Effector memory CD4-positive, alpha-beta T cell (primary cell): Measurements from ENCODE around the gene NCS1.

Source experiments
- DNase-seq, 3 donors: peaks; one replicate each; pipeline ENCODE4 v3.0.0-alpha.2; 2020
- H3K27ac ChIP-seq: 2 replicates; pipeline ENCODE4 v1.7.0; 2013; ENCODE audit warnings: mild to moderate bottlenecking, low read length, moderate library complexity; ENCODE audit not compliant: insufficient read depth, poor library complexity, severe bottlenecking
- H3K27me3 ChIP-seq: replicated peaks from 2 replicates; pipeline ENCODE4 v1.7.0; 2013; ENCODE audit warnings: mild to moderate bottlenecking, low read length; ENCODE audit not compliant: insufficient read depth, control insufficient read depth, poor library complexity, severe bottlenecking
- H3K36me3 ChIP-seq: 2 replicates; pipeline ENCODE4 v1.7.0; 2013; ENCODE audit warnings: mild to moderate bottlenecking, low read length, moderate library complexity; ENCODE audit not compliant: control insufficient read depth, insufficient read depth
- H3K4me1 ChIP-seq: 2 replicates; pipeline ENCODE4 v1.7.0; 2013; ENCODE audit warnings: low read length, mild to moderate bottlenecking; ENCODE audit not compliant: control insufficient read depth, insufficient read depth, poor library complexity, severe bottlenecking
- H3K4me3 ChIP-seq: 2 replicates; pipeline ENCODE4 v1.7.0; 2013; ENCODE audit warnings: low read length, low read depth, mild to moderate bottlenecking; ENCODE audit not compliant: insufficient read depth, poor library complexity, severe bottlenecking
- H3K9me3 ChIP-seq: 2 replicates; pipeline ENCODE4 v1.7.0; 2013; ENCODE audit warnings: mild to moderate bottlenecking, low read length, moderate library complexity; ENCODE audit not compliant: control insufficient read depth

Gene NCS1

DNA sequence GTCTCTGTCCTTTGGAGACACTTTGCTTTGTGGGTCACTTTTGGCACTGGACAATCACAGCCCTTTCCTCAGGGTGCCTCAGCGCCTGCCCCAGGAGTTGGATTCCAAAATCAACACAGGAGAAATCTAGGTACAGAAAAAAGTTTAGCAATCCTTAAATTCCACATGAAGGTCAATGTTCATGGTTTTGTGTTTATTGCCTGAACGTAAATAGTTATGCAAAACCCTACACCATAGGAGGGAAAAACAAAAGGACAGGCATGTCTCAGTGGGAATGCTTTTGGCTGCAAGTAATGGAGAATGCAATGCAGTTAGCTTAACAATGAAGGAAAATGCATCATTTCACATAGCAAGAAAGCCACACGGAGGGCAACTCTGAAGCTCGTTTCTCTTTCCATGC is 86.8 kb downstream of the NCS1 start:
- no peak overlapping the region for H3K27ac ChIP-seq
- peaks cover 7% of the 10 kb centered on the region for H3K27me3 ChIP-seq
- H3K36me3 ChIP-seq, result no peaks in the 10 kb centered on the region
- DNase-seq, result no peak
- no peaks in the 10 kb centered on the region for H3K4me1 ChIP-seq
- H3K4me3 ChIP-seq, result no peak overlapping the region
- H3K9me3 ChIP-seq, result no peaks in the 10 kb centered on the region

- Histone ChIP-seq H3K36me3 (no peaks in the 10 kb centered on the region), H3K27ac (no peak overlapping the region), H3K4me1 (peaks cover 8% of the 10 kb centered on the region), H3K4me3 (no peak overlapping the region), H3K9me3 (no peaks in the 10 kb centered on the region), H3K27me3 (peaks cover 19% of the 10 kb centered on the region)
- no peak for DNase-seq
These were observed 88.9 kb downstream of the NCS1 start for GRCh38 chr9:130260816-130261765.

- Histone ChIP-seq H3K4me3 (no peak overlapping the region), H3K4me1 (peaks cover 8% of the 10 kb centered on the region), H3K27me3 (peaks cover 30% of the 10 kb centered on the region), H3K9me3 (no peaks in the 10 kb centered on the region), H3K36me3 (no peaks in the 10 kb centered on the region), H3K27ac (no peak overlapping the region)
- DNase-seq, result no peak
These were observed 90.0 kb downstream of the NCS1 start for GRCh38 chr9:130262061-130262745.

- Histone ChIP-seq H3K27ac (no peak overlapping the region), H3K27me3 (peaks cover 35% of the 10 kb centered on the region), H3K9me3 (no peaks in the 10 kb centered on the region), H3K4me1 (peaks cover 8% of the 10 kb centered on the region), H3K4me3 (no peak overlapping the region), H3K36me3 (no peaks in the 10 kb centered on the region)
- no peak for DNase-seq
These were observed 90.6 kb downstream of the NCS1 start for GRCh38 chr9:130262771-130263170.

GRCh38 chr9:130263601-130264413 is 91.6 kb downstream of the NCS1 start:
- Histone ChIP-seq H3K4me1 (peaks cover 8% of the 10 kb centered on the region), H3K4me3 (no peak overlapping the region), H3K9me3 (no peaks in the 10 kb centered on the region), H3K27me3 (peaks cover 45% of the 10 kb centered on the region), H3K36me3 (no peaks in the 10 kb centered on the region), H3K27ac (no peak overlapping the region)
- DNase-seq, result no peak

- Histone ChIP-seq H3K36me3 (no peaks in the 10 kb centered on the region), H3K27ac (no peak overlapping the region), H3K27me3 (peaks cover 45% of the 10 kb centered on the region), H3K9me3 (no peaks in the 10 kb centered on the region), H3K4me1 (peaks cover 8% of the 10 kb centered on the region), H3K4me3 (no peak overlapping the region)
- DNase-seq, result no peak
These were observed 92.5 kb downstream of the NCS1 start for GRCh38 chr9:130264414-130265350.

DNA sequence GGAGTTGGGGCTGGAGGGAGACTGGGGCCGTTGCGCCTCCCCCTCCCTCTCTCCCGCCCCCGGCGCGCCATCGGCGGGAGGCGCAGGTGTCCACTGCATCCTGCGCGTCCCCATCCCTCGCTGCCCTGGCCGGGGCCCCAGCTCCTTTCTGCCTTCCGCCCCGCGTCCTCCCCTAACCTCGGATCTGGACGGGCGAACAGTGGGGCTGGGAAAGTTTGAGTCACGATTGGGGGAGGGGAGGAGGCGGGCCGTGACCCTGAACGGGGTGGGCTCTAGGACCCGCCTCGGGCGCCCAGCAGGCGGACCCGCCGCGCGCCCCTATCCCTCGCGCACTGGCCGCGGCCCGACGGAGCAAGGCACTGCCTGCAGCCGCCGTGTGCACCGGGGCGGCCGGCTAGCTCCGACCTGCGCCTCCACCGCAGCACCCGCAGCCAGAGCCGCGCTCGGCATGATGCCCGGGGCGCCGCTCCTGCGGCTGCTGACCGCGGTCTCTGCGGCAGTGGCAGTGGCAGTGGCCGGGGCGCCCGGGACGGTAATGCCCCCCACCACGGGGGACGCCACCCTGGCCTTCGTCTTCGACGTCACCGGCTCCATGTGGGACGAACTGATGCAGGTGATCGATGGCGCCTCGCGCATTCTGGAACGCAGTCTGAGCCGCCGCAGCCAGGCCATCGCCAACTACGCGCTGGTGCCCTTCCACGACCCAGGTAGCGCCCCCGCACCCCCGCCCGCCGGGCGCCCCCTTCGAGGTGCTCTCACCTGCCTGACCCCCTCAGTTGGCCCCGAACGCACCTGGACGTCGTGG is 93.4 kb downstream of the NCS1 start, which contains the start of gene HMCN2:
Gene HMCN2 (plus strand): TSS at position 330 of the 805 bp plus-strand sequence. CDS start 119 bp downstream, at position 449.
- DNase-seq, result no peak
- Histone ChIP-seq H3K27me3 (peaks cover 45% of the 10 kb centered on the region), H3K27ac (no peak within 1 kb of the TSS)

GRCh38 chr9:130266236-130267098 is 94.3 kb downstream of the NCS1 start:
- no peak for DNase-seq
- no peaks in the 10 kb centered on the region for H3K9me3 ChIP-seq
- peaks cover 45% of the 10 kb centered on the region for H3K27me3 ChIP-seq
- H3K4me3 ChIP-seq, result no peak overlapping the region
- no peaks in the 10 kb centered on the region for H3K36me3 ChIP-seq
- no peak overlapping the region for H3K27ac ChIP-seq
- peaks cover 8% of the 10 kb centered on the region for H3K4me1 ChIP-seq

More for the DNA sequence above, 93.4 kb downstream of the NCS1 start, which contains the start of gene HMCN2:
- Histone ChIP-seq H3K4me3 (no peak within 1 kb of the TSS), H3K4me1 (peaks cover 8% of the 10 kb centered on the region), H3K36me3 (no peaks in the 10 kb centered on the region), H3K9me3 (no peaks in the 10 kb centered on the region)
